Stimulated activated CD4-positive, alpha-beta T cell treated with anti-CD3 and anti-CD28 coated beads, Interleukin-4, amount 100 ng/mL, for 24 hours (primary cell): Measurements from ENCODE around the gene PLPP6.
A peak's percentile ranks its signal among the peaks of the same experiment; 100 is the strongest.

Experiments used
- DNase-seq: peaks from one replicate; pipeline ENCODE4 v3.0.0-alpha.2; 2020

PLPP6 gene

GRCh38 chr9:4662989-4663792, 1.1 kb downstream of the PLPP6 start:
- no peak for DNase-seq

DNA sequence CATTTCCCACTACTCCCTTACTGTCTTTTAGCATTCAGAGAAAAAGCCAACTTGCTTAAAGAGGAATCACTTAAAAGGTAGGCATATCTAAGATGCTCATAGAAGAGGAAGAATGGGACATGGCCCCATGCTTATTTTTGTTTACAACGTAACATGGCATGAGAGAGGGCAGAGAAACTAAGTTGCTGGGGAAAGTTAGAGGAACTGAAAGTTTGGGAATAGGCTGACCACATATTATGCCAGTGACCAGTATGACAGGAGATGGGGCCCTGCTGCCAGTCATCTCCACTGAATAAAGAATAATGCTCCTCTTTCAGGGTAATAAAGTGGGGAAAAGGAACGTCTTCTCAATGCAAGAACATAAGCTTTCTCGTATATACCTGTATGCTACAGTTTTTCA, 1.9 kb downstream of the PLPP6 start:
- no peak for DNase-seq

DNA sequence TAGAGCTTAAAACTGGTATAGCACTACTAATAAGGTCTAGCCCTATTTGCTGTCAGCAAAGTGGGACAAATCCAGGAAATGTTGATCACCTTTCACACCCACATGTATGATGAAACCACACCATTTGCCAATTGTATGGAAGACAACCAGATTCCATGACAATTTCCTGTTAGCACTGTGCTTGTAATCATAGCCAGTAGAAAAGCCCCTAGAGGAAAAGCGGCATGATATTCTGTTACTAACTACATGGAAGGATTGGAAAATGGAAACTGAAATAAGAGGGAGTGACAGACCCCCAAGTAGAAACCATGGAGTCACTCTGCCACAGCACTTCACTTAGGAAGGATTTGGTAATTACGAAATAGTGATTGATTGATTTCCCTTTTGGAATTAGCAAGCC, 3.3 kb downstream of the PLPP6 start:
- DNase-seq, result no peak

DNA sequence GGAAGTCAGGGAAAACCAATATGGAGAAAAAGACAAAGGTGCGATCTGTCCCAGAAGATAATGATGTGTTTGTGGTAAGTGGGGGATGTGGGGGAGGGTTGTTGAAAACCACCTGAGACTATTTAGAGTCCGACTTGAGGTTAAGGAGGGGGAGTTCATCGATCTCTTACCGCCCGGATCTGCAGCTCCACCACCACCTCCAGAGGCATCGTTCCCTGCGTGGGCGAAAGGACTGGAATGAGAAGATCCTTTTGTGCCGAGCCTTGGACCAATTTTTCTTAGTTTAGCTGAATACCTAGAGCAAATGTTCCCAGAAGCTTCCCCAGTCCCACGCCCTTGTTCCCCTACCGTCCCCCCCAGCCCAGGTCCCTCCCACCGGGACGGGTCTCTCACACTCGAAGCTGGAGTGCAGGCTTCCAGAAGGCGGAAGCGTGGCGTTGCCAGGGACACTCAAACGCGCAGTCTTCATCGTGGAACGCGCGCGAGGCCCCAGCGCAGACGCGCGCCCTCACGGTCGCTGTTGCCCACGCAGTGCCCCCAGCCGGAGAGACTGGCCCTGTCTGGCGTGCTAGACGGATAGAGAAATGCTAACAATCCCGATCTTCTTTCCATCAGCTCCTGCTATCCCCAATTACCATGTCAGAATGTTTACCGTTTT, 4.1 kb downstream of the PLPP6 start, which contains the start of gene SPATA6L:
TSS of gene SPATA6L (minus strand) at position 439 of the 658 bp plus-strand sequence. CDS start at position 209, 230 bp downstream.
- peak; percentile 35 for DNase-seq

GRCh38 chr9:4667681-4668080, 5.6 kb downstream of the PLPP6 start:
- no peak for DNase-seq

GRCh38 chr9:4668604-4669003, 6.5 kb downstream of the PLPP6 start:
- no peak for DNase-seq

DNA sequence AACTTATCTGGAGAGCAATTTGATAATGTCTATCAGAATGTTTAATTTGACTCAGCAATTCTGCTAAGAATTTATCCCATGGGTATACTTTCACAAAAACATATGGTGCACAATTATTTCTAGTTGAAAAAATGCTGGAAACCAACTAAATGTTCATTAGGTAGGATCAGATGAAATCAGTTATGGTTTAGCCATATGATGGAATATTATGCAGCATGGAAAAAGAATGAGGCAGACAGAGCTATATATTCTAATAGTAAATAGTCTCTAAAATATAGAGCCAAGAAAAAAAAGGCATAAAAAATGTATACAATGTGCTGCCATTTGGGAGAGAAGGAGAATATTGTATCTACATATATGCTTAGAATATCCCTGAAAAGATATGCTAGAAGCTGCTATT, 7.8 kb downstream of the PLPP6 start:
- DNase-seq, result no peak

DNA sequence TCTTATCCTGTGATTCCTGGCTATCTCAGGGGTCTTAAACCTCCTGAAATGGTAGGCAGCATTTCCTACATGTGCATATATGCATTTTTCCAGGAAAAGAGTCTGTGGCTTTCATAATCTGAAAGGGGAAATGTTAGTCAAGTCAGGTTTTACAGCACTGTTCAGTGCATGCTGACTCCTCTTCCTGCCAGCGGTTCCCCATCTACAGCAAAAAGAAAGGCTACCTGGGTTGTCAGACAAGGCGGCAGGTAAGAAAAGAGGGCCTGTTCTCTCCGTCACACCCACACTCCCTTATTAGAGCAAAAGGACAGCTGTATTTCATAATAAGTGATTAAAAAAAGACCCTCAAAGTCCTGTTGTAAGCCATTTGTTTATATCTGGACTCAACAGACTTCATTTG, 8.5 kb downstream of the PLPP6 start:
- DNase-seq, result no peak

DNA sequence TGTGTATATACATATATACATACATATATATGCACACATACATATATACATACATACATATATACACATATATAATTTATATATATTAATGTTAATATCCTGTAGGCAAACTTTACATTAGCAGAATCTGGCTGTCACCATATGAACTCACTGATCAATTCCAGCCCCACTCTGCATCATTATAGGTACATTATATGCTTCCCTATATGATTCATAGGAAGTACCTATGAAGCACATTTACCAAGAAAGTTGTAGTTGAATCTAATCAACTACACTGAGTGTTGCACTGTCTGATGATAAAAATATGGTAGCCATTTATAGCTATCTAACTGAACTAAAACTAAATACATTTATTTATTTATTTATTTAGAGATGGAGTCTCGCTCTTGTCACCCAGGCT, 9.6 kb downstream of the PLPP6 start:
- DNase-seq, result no peak

GRCh38 chr9:4674783-4675182, 12.7 kb downstream of the PLPP6 start:
- DNase-seq, result no peak

DNA sequence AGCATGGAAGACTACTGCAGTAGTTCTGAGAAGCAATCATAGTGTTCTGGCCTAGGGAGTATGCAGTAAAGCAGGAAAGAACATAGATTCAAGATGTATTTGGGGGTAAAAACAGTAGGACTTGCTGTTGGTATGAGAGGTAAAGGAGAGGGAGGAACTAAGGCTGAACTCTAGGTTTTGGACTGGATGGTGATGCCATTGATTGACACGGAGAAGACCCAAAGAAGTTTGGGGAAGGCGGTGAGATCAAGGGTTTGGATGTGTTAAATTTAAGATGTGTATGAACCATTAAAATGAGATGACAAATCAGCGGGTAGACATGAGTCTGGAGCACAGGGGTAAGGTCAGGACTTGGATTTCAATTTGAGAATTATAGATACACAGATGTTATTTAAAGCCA, 15.3 kb downstream of the PLPP6 start:
- DNase-seq, result no peak

DNA sequence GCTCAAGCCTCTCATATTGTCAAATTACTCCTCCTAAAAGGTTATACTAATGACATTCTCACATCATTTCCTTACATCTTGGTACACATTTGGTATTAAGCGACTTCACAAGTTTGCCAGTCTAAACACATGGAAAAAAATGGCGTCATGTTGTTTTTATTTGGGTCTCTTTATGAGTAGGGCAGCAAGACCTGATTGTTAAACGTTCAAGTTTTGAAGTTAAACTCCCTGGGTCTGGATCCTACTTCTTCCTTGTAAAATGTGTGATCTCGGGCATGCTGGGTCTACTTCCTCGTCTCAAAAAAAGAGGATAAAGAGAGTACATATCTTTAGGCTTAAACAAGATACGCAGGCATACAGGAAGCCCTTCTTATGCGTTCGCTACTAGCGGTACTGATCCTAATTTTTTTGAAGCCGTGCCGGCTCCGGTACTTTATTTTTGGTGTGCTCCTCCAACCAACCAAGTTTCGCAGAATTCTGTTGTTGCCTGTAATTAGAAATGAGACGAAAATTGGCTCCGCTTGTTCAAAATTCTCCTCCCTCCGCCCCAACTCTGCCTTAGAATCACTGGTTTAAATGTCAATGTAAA, 16.7 kb downstream of the PLPP6 start:
- peak; percentile 21 for DNase-seq

DNA sequence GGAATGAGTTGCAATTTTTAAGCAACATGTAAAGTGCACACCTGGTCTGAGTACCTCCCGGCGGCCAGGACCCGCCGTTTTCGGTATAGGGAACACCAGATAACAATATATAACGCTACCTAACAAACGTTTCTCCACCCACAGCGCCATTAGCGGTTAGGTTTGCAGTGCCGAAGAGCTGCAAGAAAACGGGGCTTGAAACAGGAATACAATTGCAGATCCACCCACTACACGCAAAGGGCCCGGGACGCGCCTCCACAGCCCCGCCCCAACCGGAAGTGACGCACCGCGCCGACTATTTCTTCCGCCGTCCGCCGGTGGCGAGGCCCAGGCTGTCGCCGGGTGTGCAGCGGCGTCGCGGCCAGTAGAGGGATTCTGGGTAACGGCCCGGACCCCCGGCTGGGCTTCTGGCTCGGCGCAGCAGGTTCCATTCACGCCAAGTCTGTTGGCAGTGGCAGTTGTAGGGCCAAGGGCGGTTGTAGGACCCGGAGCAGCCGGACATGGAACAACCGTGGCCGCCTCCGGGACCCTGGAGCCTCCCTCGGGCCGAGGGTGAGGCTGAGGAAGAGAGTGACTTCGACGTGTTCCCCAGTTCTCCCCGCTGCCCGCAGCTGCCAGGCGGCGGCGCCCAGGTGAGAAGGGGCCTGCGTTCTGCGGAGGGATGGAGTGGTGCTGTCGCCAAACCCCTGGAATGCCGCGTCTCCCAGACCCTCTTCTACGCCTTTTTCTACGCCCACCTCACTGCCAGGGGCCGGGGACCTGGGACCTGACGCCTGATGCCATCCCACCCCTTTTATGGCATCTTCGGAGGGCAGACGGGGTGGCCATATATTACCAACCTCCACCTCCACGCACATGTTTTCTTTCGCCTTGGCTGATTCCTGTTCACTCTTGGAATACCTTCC, 17.4 kb downstream of the PLPP6 start, which contains the start of gene CDC37L1:
TSS of gene CDC37L1 (plus strand) at position 302 of the 905 bp plus-strand sequence. CDS start at position 501, 199 bp downstream.
- DNase-seq, result peak; percentile 99

GRCh38 chr9:4680173-4680525, 18.1 kb downstream of the PLPP6 start:
- DNase-seq, result no peak

GRCh38 chr9:4680750-4681149, 18.7 kb downstream of the PLPP6 start:
- no peak for DNase-seq

GRCh38 chr9:4684820-4685219, 22.7 kb downstream of the PLPP6 start:
- no peak for DNase-seq

GRCh38 chr9:4686112-4686511, 24.0 kb downstream of the PLPP6 start:
- DNase-seq, result no peak

- DNase-seq, result no peak
Observed at GRCh38 chr9:4686584-4686983, 24.5 kb downstream of the PLPP6 start.

DNA sequence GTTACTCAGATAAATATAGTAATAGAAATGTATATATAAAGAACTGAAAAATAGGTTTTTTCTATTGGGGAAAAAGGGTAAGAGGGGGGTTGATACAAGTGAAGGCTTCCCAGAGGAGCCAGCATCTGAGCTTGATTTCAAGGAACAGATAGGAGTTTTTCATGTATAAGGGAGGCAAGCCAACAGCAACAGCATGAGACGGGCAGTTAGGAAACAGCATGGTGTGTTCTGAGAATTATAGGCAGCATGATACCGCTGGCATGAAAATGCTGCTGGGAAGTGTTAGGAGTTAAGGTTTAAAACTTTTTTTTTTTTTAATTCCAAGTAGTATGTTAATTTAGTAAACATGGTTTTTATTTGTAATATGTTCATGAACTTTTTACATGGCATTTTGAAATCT, 26.9 kb downstream of the PLPP6 start:
- DNase-seq, result no peak

DNA sequence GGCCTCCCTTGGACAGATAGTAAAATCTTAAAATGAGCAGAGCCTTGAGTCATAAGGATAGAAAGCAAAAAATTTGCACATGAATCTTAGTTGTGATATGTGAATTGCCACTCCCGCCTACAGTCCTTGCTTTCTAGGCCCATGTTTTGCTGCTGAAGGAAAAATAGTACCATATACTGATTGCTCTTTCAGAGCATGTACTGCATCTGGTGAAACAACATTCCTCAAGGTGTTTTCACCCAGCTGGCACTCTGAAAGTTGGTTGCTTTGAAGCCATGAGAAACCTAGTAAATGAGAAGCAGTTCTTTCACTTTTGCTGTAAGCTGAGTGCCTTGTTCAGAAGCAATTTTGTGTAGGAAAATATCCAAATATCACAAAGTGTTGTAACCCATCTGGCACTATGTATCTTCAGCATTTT, 27.6 kb downstream of the PLPP6 start:
- DNase-seq, result peak; percentile 50

- no peak for DNase-seq
Observed at GRCh38 chr9:4690144-4690543, 28.1 kb downstream of the PLPP6 start.

- no peak for DNase-seq
Observed at GRCh38 chr9:4691795-4692194, 29.7 kb downstream of the PLPP6 start.

DNA sequence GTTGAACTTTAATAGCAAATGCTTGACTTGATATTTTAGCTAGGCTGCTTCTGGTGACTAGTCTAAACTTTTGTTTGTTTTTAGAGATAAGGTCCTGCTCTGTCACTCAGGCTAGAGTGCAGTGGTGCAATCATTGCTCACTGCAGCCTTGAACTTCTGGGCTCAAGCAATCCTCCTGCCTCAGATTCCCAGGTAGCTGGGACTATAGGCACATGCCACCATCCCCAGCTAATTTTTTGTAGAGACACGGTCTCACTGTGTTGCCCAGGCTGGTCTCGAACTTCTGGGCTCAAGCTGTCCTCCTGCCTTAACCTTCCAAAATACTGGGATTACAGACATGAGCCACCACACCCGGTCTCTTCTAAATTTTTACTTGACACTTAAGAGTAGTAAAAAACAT, 38.0 kb downstream of the PLPP6 start:
- no peak for DNase-seq
